Panc1 (cell line): ENCODE measurements around the gene MIOX. TPM values are rescaled to one million over a fixed set of nuclear protein-coding genes. Genes with fewer than 3 reads are reported as not detected.

ENCODE experiments used
- ATAC-seq: fragments of 200-7000 bp; cut with Tn5 transposase; 2 replicates; pipeline ENCODE4 v1.9.1; 2020; ENCODE audit warnings: mild to moderate bottlenecking, moderate library complexity
- BruUV-seq: library from RNA; stranded (reverse); fragments of 400-500 nt; replicated peaks from 2 replicates; lab custom pipeline; 2021; lab: Mats Ljungman, UMichigan
- CTCF ChIA-PET: fragments of 300-600 bp; sonication (Branson Sonifier 250); formaldehyde crosslinking; loops from one replicate; lab custom pipeline; 2022; ENCODE audit warnings: antibody characterized with exemption; lab: Charles Lee
- POLR2A ChIA-PET: fragments of 300-600 bp; sonication (Branson Sonifier 250); formaldehyde crosslinking; loops from one replicate; lab custom pipeline; 2022; ENCODE audit warnings: antibody characterized with exemption; lab: Charles Lee
- DNase-seq: peaks from one replicate; pipeline ENCODE4 v3.0.0-alpha.2; 2010; ENCODE audit warnings: low read depth, low spot score
- H3K27ac ChIP-seq: 2 replicates; pipeline ENCODE4 v1.5.1; 2011; ENCODE audit warnings: mild to moderate bottlenecking, low read length, inconsistent platforms
- H3K27me3 ChIP-seq: fragments of 200-500 bp; sonication (Bioruptor generic); 2 replicates; pipeline ENCODE4 v1.6.0; 2014; ENCODE audit warnings: low read length, inconsistent platforms; ENCODE audit not compliant: control insufficient read depth, insufficient read depth
- H3K36me3 ChIP-seq: fragments of 200-500 bp; sonication (Bioruptor generic); 2 replicates; pipeline ENCODE4 v1.5.1; 2014; ENCODE audit warnings: inconsistent platforms, mild to moderate bottlenecking, low read length, moderate library complexity; ENCODE audit not compliant: control insufficient read depth, insufficient read depth
- H3K4me1 ChIP-seq: 2 replicates; pipeline ENCODE4 v1.5.1; 2011; ENCODE audit warnings: inconsistent platforms, mild to moderate bottlenecking, low read length, moderate library complexity; ENCODE audit not compliant: control insufficient read depth, insufficient read depth
- H3K4me3 ChIP-seq, 2 experiments: 2 replicates each; pipeline ENCODE4 v1.5.1; 2011 to 2012; ENCODE audit warnings: low read depth in 2 of 2, low read length in 2 of 2, mild to moderate bottlenecking in 2 of 2, inconsistent platforms in 1 of 2, moderate library complexity in 1 of 2
- H3K9me3 ChIP-seq: fragments of 200-500 bp; sonication (Bioruptor generic); 2 replicates; pipeline ENCODE4 v1.5.1; 2014; ENCODE audit warnings: low read depth, mild to moderate bottlenecking, inconsistent platforms, low read length, moderate library complexity; ENCODE audit not compliant: control insufficient read depth, insufficient read depth
- POLR2AphosphoS5 ChIP-seq: IDR thresholded peaks from 2 replicates; pipeline ENCODE4 v1.6.1; 2012; ENCODE audit warnings: mild to moderate bottlenecking, low read depth, low read length, moderate library complexity
- SIN3A ChIP-seq: IDR thresholded peaks from 2 replicates; pipeline ENCODE4 v1.6.1; 2012; ENCODE audit warnings: low read depth, mild to moderate bottlenecking, low read length, moderate library complexity, borderline replicate concordance; ENCODE audit not compliant: insufficient read depth
- TCF7L2 ChIP-seq: IDR thresholded peaks from 2 replicates; pipeline ENCODE4 v1.6.1; 2011; ENCODE audit warnings: mild to moderate bottlenecking, low read depth, low read length, inconsistent platforms
- in situ Hi-C: cut with HindIII; loops from 2 replicates; pipeline ENCODE4 v1.10.0; 2016; ENCODE audit warnings: low sequenced_read_pairs, low pct_unique_long_range_greater_than_20kb
- intact Hi-C: fragments of 100-400 bp; cut with micrococcal nuclease; formaldehyde crosslinking; loops from one replicate; pipeline ENCODE4 v1.10.0; 2022; ENCODE audit not compliant: unreplicated experiment
- total RNA-seq: library from RNA; stranded (reverse); gene quantifications from one replicate; pipeline ENCODE4 v1.2.1, GENCODE V29; 2021; ENCODE audit not compliant: unreplicated experiment
- TF ChIP-seq, protein P1 (sequence below), 2 experiments: IDR thresholded peaks; 2 replicates each; pipeline ENCODE4 v1.6.1; 2011 to 2012; ENCODE audit warnings: low read depth in 2 of 2, control low read depth in 1 of 2, low read length in 1 of 2, mild to moderate bottlenecking in 1 of 2, moderate library complexity in 1 of 2; ENCODE audit not compliant: insufficient read depth in 1 of 2
- TF ChIP-seq, protein P2 (sequence below): fragments of 450-650 bp; IDR thresholded peaks from 2 replicates; pipeline ENCODE4 v1.5.1; 2017; ENCODE audit warnings: mild to moderate bottlenecking

MIOX gene
- total RNA-seq, 1 experiment from 2014 or later, result 0.23 TPM

DNA sequence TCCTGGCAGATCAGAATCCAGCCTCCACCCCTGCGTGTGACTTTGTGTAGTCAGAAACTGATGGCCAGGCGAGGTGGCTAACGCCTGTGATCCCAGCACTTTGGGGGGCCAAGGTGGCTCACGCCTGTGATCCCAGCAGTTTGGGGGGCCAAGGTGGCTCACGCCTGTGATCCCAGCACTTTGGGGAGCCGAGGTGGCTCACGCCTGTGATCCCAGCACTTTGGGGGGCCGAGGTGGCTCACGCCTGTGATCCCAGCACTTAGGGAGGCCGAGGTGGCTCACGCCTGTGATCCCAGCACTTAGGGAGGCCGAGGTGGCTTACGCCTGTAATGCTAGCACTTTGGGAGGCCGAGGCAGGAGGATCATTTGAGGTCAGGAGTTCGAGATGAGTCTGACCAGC is 26.5 kb downstream of the MIOX start:
- no peak for DNase-seq

DNA sequence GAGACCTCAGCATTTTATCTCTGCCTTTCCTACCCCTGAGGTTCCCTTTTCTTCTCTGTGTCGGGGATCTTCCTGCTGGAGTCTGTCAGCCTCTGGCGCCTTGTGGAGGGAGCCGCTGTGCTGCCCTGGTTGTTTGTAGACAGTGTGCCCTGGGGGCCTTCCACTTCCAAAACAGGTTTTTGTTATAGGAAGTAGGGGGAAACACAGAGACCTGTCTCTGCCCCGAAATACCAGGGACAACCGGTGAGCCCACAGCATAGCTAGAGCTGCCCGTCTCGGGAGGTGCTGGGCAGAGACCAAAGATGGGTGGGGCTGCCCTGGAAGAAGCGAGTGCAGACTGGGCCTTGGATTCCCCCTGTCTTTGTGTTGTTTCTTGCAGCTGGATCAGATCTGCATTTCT is 29.4 kb downstream of the MIOX start:
- H3K36me3 ChIP-seq, result no peaks in the 10 kb centered on the region
- no peaks in the 10 kb centered on the region for H3K9me3 ChIP-seq
- CTCF ChIA-PET, result no interaction called here
- no peak overlapping the region for H3K27ac ChIP-seq
- DNase-seq (no peak), ATAC-seq (no peak)
- in situ Hi-C loops (no loop called here), intact Hi-C loops (no loop called here)
- no peaks in the 10 kb centered on the region for H3K27me3 ChIP-seq
- no peak overlapping the region for H3K4me3 ChIP-seq
- TF ChIP-seq POLR2AphosphoS5, result no peak
- no peak for TF ChIP-seq SIN3A
- TF ChIP-seq, protein P1, sequence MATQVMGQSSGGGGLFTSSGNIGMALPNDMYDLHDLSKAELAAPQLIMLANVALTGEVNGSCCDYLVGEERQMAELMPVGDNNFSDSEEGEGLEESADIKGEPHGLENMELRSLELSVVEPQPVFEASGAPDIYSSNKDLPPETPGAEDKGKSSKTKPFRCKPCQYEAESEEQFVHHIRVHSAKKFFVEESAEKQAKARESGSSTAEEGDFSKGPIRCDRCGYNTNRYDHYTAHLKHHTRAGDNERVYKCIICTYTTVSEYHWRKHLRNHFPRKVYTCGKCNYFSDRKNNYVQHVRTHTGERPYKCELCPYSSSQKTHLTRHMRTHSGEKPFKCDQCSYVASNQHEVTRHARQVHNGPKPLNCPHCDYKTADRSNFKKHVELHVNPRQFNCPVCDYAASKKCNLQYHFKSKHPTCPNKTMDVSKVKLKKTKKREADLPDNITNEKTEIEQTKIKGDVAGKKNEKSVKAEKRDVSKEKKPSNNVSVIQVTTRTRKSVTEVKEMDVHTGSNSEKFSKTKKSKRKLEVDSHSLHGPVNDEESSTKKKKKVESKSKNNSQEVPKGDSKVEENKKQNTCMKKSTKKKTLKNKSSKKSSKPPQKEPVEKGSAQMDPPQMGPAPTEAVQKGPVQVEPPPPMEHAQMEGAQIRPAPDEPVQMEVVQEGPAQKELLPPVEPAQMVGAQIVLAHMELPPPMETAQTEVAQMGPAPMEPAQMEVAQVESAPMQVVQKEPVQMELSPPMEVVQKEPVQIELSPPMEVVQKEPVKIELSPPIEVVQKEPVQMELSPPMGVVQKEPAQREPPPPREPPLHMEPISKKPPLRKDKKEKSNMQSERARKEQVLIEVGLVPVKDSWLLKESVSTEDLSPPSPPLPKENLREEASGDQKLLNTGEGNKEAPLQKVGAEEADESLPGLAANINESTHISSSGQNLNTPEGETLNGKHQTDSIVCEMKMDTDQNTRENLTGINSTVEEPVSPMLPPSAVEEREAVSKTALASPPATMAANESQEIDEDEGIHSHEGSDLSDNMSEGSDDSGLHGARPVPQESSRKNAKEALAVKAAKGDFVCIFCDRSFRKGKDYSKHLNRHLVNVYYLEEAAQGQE (IDR thresholded peaks at IDR 0.05; ENCODE audit: insufficient read depth in 1 of 2, low read depth in 2 of 2, low read length in 1 of 2), result no peak
- H3K4me1 ChIP-seq, result no peaks in the 10 kb centered on the region
- POLR2A ChIA-PET, result no interaction called here
- no TSS peak for BruUV-seq

More for the DNA sequence above, 26.5 kb downstream of the MIOX start:
- Histone ChIP-seq H3K27me3 (no peaks in the 10 kb centered on the region), H3K27ac (no peak overlapping the region), H3K4me1 (peaks cover 5% of the 10 kb centered on the region), H3K4me3 (no peak overlapping the region), H3K36me3 (no peaks in the 10 kb centered on the region; the same call in 1 of the 2 replicates), H3K9me3 (no peaks in the 10 kb centered on the region)
- POLR2A ChIA-PET, result no interaction called here
- no TSS peak for BruUV-seq
- CTCF ChIA-PET, result no interaction called here
- in situ Hi-C loops (no loop called here), intact Hi-C loops (no loop called here)
- TF ChIP-seq, protein P1 (IDR thresholded peaks at IDR 0.05; ENCODE audit: insufficient read depth in 1 of 2, low read depth in 2 of 2, low read length in 1 of 2), result no peak
- no peak for TF ChIP-seq TCF7L2
- TF ChIP-seq, protein P2, sequence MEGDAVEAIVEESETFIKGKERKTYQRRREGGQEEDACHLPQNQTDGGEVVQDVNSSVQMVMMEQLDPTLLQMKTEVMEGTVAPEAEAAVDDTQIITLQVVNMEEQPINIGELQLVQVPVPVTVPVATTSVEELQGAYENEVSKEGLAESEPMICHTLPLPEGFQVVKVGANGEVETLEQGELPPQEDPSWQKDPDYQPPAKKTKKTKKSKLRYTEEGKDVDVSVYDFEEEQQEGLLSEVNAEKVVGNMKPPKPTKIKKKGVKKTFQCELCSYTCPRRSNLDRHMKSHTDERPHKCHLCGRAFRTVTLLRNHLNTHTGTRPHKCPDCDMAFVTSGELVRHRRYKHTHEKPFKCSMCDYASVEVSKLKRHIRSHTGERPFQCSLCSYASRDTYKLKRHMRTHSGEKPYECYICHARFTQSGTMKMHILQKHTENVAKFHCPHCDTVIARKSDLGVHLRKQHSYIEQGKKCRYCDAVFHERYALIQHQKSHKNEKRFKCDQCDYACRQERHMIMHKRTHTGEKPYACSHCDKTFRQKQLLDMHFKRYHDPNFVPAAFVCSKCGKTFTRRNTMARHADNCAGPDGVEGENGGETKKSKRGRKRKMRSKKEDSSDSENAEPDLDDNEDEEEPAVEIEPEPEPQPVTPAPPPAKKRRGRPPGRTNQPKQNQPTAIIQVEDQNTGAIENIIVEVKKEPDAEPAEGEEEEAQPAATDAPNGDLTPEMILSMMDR, result no peak
- no peak for TF ChIP-seq POLR2AphosphoS5
- TF ChIP-seq SIN3A, result no peak
- no peak for ATAC-seq
